K562 (cell line): Measurements from ENCODE around the gene CEP41. TPM values are rescaled to one million over a fixed set of nuclear protein-coding genes. Genes with fewer than 3 reads are reported as not detected.

Experiments
- ATAC-seq: fragments of 200-7000 bp; cut with Tn5 transposase; 3 replicates; pipeline ENCODE4 v1.9.1; 2020; ENCODE audit warnings: moderate library complexity
- BruUV-seq: library from RNA; stranded (reverse); fragments of 400-500 nt; replicated peaks from 2 replicates; lab custom pipeline; 2021; lab: Mats Ljungman, UMichigan
- CTCF ChIA-PET: fragments of 300-600 bp; formaldehyde crosslinking; extraction: SDS; loops from one replicate; lab custom pipeline; 2021; ENCODE audit warnings: low intra/inter-chr PET ratio; lab: Yijun Ruan, JAX
- POLR2A ChIA-PET: fragments of 300-600, 350-650 bp; sonication (Branson Sonifier 250); formaldehyde crosslinking; extraction: SDS; loops from one replicate; lab custom pipeline; 2021; ENCODE audit warnings: antibody characterized with exemption, inconsistent platforms; lab: Yijun Ruan, JAX
- DNase-seq, 4 experiments: peaks; one replicate each; pipeline versions ENCODE4 v3.0.0 to v3.0.0-alpha.2; 2011 to 2018; ENCODE audit warnings: low spot score in 3 of 4, mixed read lengths in 3 of 4; ENCODE audit errors: extremely low read depth in 1 of 4
- FAIRE-seq: peaks from 2 replicates; lab custom pipeline; 2011; peaks lifted over from hg19 to GRCh38; lab: Jason Lieb, UNC
- H2AFZ ChIP-seq: 2 replicates; pipeline ENCODE4 v1.6.0; 2011; ENCODE audit warnings: low read depth, low read length, control low read depth, inconsistent platforms
- H3K27ac ChIP-seq: fragments of 200-600 bp; 3 replicates; pipeline ENCODE4 v1.8.0; 2011; ENCODE audit warnings: low read depth, mild to moderate bottlenecking, control low read depth, inconsistent platforms, low read length, moderate library complexity, mixed read lengths; ENCODE audit errors: extremely low read depth
- H3K27me3 ChIP-seq, 2 experiments: fragments of 300-600 bp in 1 of 2; 2 replicates in 1 of 2; 3 replicates in 1 of 2; pipeline versions ENCODE4 v1.6.0 to v1.8.0; 2011; ENCODE audit warnings: inconsistent platforms in 2 of 2, low read length in 2 of 2, mild to moderate bottlenecking in 1 of 2, mixed read lengths in 1 of 2, moderate library complexity in 1 of 2; ENCODE audit not compliant: control insufficient read depth in 2 of 2, insufficient read depth in 2 of 2
- H3K36me3 ChIP-seq: fragments of 300-600 bp; 3 replicates; pipeline ENCODE4 v1.8.0; 2011; ENCODE audit warnings: mild to moderate bottlenecking, low read length, inconsistent platforms; ENCODE audit not compliant: control insufficient read depth, insufficient read depth
- H3K4me1 ChIP-seq, 2 experiments: fragments of 200-600 bp in 1 of 2; replicated peaks in 1 of 2; 2 replicates in 1 of 2; 3 replicates in 1 of 2; pipeline versions ENCODE4 v1.5.1 to v1.8.0; 2011; ENCODE audit warnings: inconsistent platforms in 2 of 2, low read length in 2 of 2, mild to moderate bottlenecking in 1 of 2, mixed read lengths in 1 of 2, moderate library complexity in 1 of 2; ENCODE audit not compliant: control insufficient read depth in 2 of 2, insufficient read depth in 2 of 2
- H3K4me2 ChIP-seq: 2 replicates; pipeline ENCODE4 v1.6.1; 2011; ENCODE audit warnings: low read length, control low read depth, inconsistent platforms, mixed read lengths; ENCODE audit not compliant: insufficient read depth
- H3K4me3 ChIP-seq: fragments of 200-600 bp; sonication (generic), shearing (Covaris generic); 2 replicates; pipeline ENCODE4 v1.5.1; 2016; ENCODE audit warnings: control low read depth, inconsistent platforms
- H3K79me2 ChIP-seq: fragments of 200-600 bp; 3 replicates; pipeline ENCODE4 v1.8.0; 2011; ENCODE audit warnings: low read length, inconsistent platforms; ENCODE audit not compliant: control insufficient read depth, insufficient read depth
- H3K9ac ChIP-seq, 2 experiments: 2 replicates each; pipeline versions ENCODE4 v1.6.0 to v1.6.1; 2011; ENCODE audit warnings: low read depth in 2 of 2, low read length in 2 of 2, control low read depth in 1 of 2, inconsistent platforms in 1 of 2, mild to moderate bottlenecking in 1 of 2, mixed read lengths in 1 of 2; ENCODE audit not compliant: insufficient read depth in 1 of 2
- H3K9me1 ChIP-seq: one replicate; pipeline ENCODE4 v1.6.0; 2011; ENCODE audit warnings: inconsistent platforms, mild to moderate bottlenecking, low read length, moderate library complexity; ENCODE audit not compliant: control insufficient read depth, insufficient read depth
- H3K9me3 ChIP-seq: replicated peaks from 2 replicates; pipeline ENCODE4 v1.5.1; 2011; ENCODE audit warnings: low read depth, low read length, inconsistent platforms; ENCODE audit not compliant: control insufficient read depth, insufficient read depth
- H4K20me1 ChIP-seq: replicated peaks from 2 replicates; pipeline ENCODE4 v1.6.1; 2011; ENCODE audit warnings: low read length, inconsistent platforms, mixed read lengths; ENCODE audit not compliant: control insufficient read depth, insufficient read depth
- TEAD2 ChIP-seq: fragments of 450-650 bp; IDR thresholded peaks from 2 replicates; pipeline ENCODE4 v1.6.1; 2016; ENCODE audit warnings: missing genetic modification characterization, control low read depth, missing compliant biosample characterization
- WGBS: fragments of 100-300 bp; shearing (Covaris generic); methylation state at CpG from one replicate; pipeline ENCODE4 v1.1.6; 2016; ENCODE audit warnings: low coverage, mixed read lengths; ENCODE audit not compliant: insufficient coverage; ENCODE audit errors: missing lambda C conversion rate; 5-methylcytosine and 5-hydroxymethylcytosine counted together
- in situ Hi-C: fragments of 300-500 bp; cut with MboI; formaldehyde crosslinking; loops from 4 replicates; pipeline ENCODE4 v1.15.0; 2018; ENCODE audit warnings: inconsistent platforms, mixed read lengths
- intact Hi-C: fragments of 100-400 bp; cut with micrococcal nuclease; formaldehyde crosslinking; loops from 2 replicates; pipeline ENCODE4 v1.14.2; 2022
- polyA plus RNA-seq, 8 experiments: library from polyadenylated mRNA; depleted of rRNA in 4 of 8; stranded (reverse) in 5 of 8; unstranded in 3 of 8; fragments of >200 nt; fragmentation: Nextera tagmentation in 2 of 8; fragmentation: Illumina TruSeq in 1 of 8; extraction: Ambion mirVana in 2 of 8; extraction: Trizol in 1 of 8; gene quantifications; 2 replicates each; pipeline versions ENCODE4 v1.2.1 to v1.2.3, GENCODE V29; 2011 to 2014; ENCODE audit warnings: inconsistent platforms in 1 of 8, missing spikeins in 1 of 8
- total RNA-seq, 7 experiments: library from RNA; depleted of rRNA in 6 of 7; stranded (reverse); fragments of >200 nt in 6 of 7; fragmentation: Illumina TruSeq in 2 of 7; extraction: Trizol in 2 of 7; gene quantifications; 2 replicates each; pipeline versions ENCODE4 v1.2.1 to v1.2.3, GENCODE V29; 2011 to 2021; ENCODE audit warnings: low replicate concordance in 1 of 7
- TF ChIP-seq, protein P1 (sequence below): fragments of 250-450 bp; sonication (Bioruptor Pico); IDR thresholded peaks from 2 replicates; pipeline ENCODE4 v1.8.0; 2022; ENCODE audit warnings: moderate library complexity, mild to moderate bottlenecking, inconsistent platforms

The CEP41 gene
- total and polyA plus RNA-seq, 9 of the 15 experiments (the other 6 are each of a cell fraction or from before 2014, with no cell fraction given): 1.5 to 15.5 (median 6.4) TPM

DNA sequence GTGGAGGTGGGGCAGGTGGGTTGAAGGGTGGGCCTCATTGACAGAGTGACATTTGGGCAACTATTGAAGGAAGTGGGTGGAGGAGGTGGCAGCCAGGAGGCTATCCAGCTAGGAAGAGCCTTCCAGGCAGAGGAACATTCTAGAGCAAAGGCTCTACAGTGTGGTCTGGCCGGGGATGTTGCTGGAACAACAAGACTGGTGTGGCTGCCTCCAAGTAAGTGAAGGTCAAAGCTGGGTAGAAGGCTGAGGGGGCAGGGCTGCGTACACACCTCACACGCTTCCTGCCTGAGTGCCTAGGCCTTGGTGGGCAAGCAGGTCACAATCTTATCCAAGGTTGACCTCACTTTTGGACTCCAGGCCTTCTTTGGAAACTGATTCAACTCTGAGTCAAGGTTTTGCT, 53.9 kb downstream of the CEP41 start (continued):
- TF ChIP-seq, protein P1, sequence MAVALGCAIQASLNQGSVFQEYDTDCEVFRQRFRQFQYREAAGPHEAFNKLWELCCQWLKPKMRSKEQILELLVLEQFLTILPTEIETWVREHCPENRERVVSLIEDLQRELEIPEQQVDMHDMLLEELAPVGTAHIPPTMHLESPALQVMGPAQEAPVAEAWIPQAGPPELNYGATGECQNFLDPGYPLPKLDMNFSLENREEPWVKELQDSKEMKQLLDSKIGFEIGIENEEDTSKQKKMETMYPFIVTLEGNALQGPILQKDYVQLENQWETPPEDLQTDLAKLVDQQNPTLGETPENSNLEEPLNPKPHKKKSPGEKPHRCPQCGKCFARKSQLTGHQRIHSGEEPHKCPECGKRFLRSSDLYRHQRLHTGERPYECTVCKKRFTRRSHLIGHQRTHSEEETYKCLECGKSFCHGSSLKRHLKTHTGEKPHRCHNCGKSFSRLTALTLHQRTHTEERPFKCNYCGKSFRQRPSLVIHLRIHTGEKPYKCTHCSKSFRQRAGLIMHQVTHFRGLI (CRISPR knock-in tag): no peak
- TF ChIP-seq, all 486 proteins: peak for 0

DNA sequence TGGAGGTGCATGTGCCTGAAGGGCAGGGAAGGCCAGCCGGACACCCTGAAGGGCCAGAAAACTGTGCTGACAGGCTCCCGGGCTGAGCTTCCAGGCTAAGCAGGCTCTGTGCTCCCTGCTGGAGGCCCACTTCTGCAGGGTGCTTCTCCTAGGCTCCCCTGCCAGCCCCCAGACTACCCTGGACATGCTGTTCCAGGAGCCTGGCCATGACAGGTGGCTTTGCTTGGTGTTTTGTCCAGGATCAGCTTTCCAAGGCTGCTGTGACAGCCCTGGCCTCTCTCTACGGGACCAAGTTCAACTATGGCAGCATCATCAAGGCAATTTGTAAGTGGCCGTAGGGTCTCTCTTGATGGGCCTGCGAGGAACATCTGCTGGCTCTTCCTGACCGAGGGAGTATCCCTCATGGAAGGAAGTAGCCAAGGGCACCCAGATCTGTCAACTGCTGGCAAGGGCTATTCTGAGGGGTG, 55.2 kb downstream of the CEP41 start:
- DNase-seq (no peak), ATAC-seq (no peak), FAIRE-seq (no peak)
- H3K27ac ChIP-seq: no peak overlapping the region
- no peak overlapping the region for H3K9ac ChIP-seq
- 25% methylated on average over 6 of the region's 6 CpGs for WGBS
- H3K4me2 ChIP-seq: no peak overlapping the region
- in situ Hi-C loops: no loop called here
- H3K9me3 ChIP-seq: no peaks in the 10 kb centered on the region
- BruUV-seq: no TSS peak
- H4K20me1 ChIP-seq: no peaks in the 10 kb centered on the region
- CTCF ChIA-PET: no interaction called here
- no peaks in the 10 kb centered on the region for H3K36me3 ChIP-seq
- intact Hi-C loops: no loop called here
- POLR2A ChIA-PET: interaction anchor here (0.6 kb wide), 1 partner anchor 617 kb away, joined by 3 read pairs; no protein-coding TSS in a partner anchor
- TF ChIP-seq TEAD2 (tag): no peak
- H3K4me3 ChIP-seq: no peak overlapping the region
- no peaks in the 10 kb centered on the region for H3K9me1 ChIP-seq
- peaks cover 5 to 35% of the 10 kb centered on the region in 2 experiments; a peak in 4 of 5 replicates for H3K27me3 ChIP-seq
- no peak overlapping the region for H2AFZ ChIP-seq
- no peaks in the 10 kb centered on the region for H3K79me2 ChIP-seq
- H3K4me1 ChIP-seq: peaks cover 0 to 12% of the 10 kb centered on the region in 2 experiments; a peak in 2 of 5 replicates
